HG03342 (cell line): ENCODE data around the gene POM121.
"Not testable (repeated sequence)": the region's sequence is repeated elsewhere in the genome, so short reads cannot be mapped to it uniquely, and the experiment has no call there.

ENCODE experiments used
- ATAC-seq: cut with Tn5 transposase; IDR thresholded peaks from one replicate; pipeline ENCODE4 v1.9.1; 2021; ENCODE audit warnings: mild to moderate bottlenecking, moderate library complexity; ENCODE audit not compliant: unreplicated experiment

POM121 gene

GRCh38 chr7:72924733-72925545 is at the start of gene POM121:
Gene POM121 (plus strand): TSS chr7:72925095. CDS start chr7:72925122, 27 bp downstream.
- peak; percentile 86 for ATAC-seq

- peak; percentile 100 for ATAC-seq
These were observed 45.7 kb upstream of the POM121 start for GRCh38 chr7:72879079-72879736.

GRCh38 chr7:72879737-72880215 is 45.1 kb upstream of the POM121 start:
- ATAC-seq, result not testable (repeated sequence)

DNA sequence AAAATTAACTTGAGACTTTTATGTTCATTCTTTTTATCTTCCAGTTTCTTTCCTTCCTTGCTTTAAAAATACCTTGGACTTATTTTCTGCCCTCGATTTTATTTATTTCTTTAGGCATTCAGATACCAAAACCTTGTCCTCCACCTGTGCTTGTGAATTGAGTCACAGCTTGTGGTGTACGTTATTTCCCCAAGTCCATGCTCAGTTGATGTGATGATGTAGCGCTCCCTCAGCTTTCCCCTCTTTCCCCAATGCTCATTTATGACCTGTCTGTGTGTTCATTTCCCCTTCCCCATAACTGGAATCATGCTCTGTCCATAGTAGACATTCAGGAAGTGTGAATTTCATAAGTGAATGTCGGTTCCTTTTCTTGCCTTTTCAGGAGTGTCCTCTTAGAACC is 33.1 kb upstream of the POM121 start:
- ATAC-seq, result not testable (repeated sequence)

GRCh38 chr7:72904740-72905139 is 20.2 kb upstream of the POM121 start:
- ATAC-seq, result not testable (repeated sequence)

DNA sequence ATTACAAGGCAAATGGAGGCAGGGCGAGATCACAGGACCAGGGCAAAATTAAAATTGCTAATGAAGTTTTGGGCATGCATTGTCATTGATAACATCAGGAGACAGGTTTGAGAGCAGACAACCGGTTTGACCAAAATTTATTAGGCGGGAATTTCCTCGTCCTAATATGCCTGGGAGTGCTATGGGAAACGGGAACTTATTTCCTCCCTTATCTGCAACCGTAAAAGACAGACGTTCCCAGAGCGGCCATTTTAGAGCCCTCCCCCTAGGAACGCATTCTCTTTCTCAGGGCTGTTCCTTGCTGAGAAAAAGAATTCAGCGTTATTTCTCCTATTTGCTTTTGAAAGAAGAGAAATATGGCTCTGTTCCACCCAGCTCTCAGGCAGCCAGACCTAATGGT is 16.5 kb upstream of the POM121 start:
- not testable (repeated sequence) for ATAC-seq

DNA sequence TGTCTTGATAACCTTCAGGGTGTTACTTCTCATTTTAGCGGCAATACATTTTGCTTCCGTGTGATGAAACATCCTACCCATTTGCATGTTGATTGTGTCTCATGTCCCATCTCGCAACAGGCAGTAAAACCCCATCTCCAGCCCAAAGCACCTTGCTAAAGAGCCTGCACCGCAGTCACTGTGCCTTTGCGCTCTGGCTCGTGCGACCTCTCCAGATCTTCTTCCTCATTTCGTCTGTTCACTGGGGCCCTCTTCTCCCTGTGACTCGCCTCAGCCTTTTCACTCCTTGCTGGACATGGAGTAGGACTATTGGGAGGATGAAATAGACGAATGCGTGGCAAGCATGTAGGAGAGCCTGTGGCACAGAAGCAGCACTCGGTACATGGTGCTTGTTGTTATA is 13.5 kb upstream of the POM121 start:
- not testable (repeated sequence) for ATAC-seq

GRCh38 chr7:72913750-72914149 is 11.1 kb upstream of the POM121 start:
- ATAC-seq, result not testable (repeated sequence)

DNA sequence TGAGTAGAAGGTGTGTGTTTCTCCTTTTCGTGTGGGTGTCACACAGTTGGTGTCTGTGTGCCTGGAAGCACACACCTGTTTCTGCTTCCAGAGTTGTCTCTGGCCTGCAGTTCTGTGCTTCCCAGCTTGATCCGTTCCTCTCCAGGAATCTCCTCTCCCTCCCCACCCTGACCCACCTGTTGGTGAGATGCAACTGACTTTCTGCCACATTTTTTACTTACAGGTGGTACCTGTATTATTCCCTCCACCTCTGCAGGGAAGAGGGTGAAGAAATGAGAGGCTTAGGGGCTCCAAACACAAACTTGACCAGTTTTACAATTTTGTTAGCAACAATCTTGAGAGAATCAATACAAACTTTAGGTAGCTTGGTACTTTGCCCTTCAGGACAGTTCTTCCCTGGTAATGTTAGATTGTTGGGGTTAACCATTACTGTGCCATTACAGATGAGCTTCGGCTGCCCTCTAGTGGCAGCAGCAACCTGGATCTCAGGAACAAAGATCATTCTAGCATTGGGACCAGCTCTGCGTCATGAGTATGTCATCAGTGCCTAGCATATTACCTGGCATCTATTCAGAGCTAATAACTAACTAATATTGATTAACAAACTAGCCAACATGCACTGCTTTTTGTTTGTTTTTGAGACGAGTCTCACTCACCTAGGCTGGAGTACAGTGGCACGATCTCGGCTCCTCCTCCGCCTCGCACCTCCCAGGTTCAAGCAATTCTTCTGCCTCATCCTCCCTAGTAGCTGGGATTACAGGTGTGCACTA is 10.0 kb upstream of the POM121 start:
- ATAC-seq, result peak; percentile 83

DNA sequence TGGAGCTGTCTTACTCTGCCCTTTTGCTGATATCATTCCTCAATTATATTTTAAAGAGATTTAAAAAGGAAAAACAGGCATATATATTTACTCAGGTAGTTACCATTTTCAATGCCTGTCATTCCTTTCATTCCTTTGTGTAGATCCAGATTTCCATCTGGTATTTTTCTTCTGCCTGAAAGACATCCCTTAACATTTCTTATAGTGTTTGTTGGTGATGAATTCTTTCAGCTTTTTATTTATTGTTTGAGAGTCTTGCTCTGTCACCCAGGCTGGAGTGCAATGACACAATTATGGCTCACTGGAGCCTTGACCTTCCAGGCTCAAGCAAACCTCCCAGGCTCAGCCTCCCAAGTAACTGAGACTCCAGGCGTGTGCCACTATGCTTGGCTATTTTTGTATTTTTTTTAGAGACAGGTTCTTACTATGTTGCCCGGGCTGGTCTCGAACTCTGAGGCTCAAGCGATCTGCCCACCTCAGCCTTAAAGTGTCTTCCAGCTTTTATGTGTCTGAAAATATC is 5.6 kb upstream of the POM121 start:
- no peak for ATAC-seq

- peak; percentile 23 for ATAC-seq
These were observed 536 bp upstream of the POM121 start for GRCh38 chr7:72924386-72924732.

GRCh38 chr7:72925546-72926120 is 738 bp downstream of the POM121 start:
- ATAC-seq, result no peak

- not testable (repeated sequence) for ATAC-seq
These were observed 2.9 kb downstream of the POM121 start for GRCh38 chr7:72927791-72928190.

GRCh38 chr7:72928216-72928615 is 3.3 kb downstream of the POM121 start:
- ATAC-seq, result not testable (repeated sequence)

DNA sequence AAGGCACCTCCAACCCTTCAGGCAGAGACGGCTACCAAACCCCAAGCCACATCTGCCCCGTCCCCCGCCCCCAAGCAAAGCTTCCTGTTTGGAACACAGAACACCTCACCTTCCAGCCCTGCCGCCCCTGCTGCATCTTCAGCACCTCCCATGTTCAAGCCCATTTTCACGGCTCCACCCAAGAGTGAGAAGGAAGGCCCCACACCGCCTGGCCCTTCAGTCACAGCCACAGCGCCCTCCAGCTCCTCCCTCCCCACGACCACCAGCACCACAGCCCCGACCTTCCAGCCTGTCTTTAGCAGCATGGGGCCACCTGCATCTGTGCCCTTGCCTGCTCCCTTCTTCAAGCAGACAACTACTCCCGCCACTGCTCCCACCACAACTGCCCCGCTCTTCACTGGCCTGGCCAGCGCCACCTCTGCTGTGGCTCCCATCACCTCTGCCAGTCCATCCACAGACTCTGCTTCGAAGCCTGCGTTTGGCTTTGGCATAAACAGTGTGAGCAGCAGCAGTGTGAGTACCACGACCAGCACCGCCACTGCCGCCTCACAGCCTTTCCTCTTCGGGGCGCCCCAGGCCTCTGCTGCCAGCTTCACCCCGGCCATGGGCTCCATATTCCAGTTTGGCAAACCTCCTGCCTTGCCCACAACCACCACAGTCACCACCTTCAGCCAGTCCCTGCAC is 17.3 kb downstream of the POM121 start:
- not testable (repeated sequence) for ATAC-seq

DNA sequence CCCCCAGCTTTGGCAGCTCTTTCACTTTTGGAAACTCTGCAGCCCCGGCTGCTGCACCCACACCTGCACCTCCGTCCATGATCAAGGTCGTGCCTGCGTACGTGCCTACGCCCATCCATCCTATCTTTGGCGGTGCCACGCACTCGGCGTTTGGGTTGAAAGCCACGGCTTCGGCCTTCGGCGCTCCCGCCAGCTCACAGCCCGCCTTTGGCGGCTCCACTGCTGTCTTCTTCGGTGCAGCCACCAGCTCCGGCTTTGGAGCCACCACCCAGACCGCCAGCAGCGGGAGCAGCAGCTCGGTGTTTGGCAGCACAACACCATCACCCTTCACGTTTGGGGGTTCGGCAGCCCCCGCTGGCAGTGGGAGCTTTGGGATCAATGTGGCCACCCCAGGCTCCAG is 18.1 kb downstream of the POM121 start:
- not testable (repeated sequence) for ATAC-seq

DNA sequence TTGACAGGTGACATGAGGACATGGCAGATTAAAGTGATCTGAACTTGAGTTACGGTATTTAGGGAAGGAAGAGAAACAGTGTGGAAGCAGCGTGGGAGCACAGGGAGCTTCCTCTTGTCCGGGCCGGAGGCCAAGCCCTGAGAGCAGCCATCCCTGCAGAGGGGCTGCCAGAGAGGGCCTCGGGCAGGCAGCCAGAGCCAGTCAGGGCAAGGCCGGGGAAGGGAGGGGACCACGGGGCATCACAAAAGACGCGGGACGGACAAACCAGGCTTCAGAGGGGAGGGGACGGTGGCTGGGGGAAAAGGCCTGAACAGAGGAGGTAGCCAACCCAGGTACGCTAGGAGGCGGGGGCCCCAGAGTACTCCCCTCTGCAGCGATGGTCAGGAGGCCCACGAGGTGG is 20.0 kb downstream of the POM121 start:
- not testable (repeated sequence) for ATAC-seq

DNA sequence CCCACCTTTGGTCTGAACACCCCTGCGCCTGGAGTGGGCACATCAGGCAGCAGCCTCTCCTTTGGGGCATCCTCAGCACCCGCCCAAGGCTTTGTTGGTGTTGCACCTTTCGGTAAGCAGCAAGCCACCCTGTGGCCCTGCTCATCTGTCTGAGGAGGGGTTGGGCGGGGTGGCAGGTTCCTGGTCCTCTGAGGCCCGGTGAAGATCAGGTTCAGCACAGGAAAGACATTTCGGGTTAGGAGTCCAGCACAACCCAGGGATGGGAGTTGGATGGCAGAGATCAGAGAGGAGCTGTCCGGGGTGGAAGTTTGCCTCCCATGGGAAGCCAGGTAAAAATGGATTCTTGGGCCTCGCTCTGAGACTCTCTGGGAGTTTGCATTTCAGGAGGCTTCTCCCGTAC is 20.7 kb downstream of the POM121 start:
- not testable (repeated sequence) for ATAC-seq

- not testable (repeated sequence) for ATAC-seq
These were observed 21.3 kb downstream of the POM121 start for GRCh38 chr7:72946130-72946745.

DNA sequence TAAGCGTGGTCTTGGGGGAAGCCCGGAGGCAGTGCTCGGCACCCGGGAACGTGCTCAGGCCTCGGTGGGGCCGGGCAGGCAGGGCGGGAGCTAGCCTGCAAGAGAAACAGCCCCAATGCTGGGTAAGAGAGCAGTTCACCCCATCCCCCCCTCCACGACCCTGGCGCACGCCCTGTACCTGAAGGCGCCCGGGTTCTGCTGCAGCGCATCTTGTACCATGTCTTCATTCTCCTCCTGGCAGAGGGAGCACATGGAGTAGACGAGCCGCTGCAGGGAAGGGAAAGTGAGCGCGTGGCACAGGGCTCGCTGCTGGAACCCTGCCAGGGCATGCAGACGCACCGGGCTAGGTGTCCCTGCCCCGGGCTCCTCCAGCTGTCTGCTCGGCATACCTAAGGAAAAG is 23.8 kb downstream of the POM121 start:
- ATAC-seq, result not testable (repeated sequence)
